AG09319 (cell line): ENCODE results near the gene ACSL3.
"Not testable (repeated sequence)": the region's sequence is repeated elsewhere in the genome, so short reads cannot be mapped to it uniquely, and the experiment has no call there.

ENCODE experiments used
- DNase-seq: peaks from one replicate; pipeline ENCODE4 v3.0.0-alpha.2; 2010; ENCODE audit warnings: low read depth; ENCODE audit errors: extremely low read depth
- TF ChIP-seq, protein P1 (sequence below): IDR thresholded peaks from 2 replicates; pipeline ENCODE4 v1.5.1; 2011; ENCODE audit warnings: low read depth, mild to moderate bottlenecking, inconsistent platforms, low read length, moderate library complexity

ACSL3 gene

DNA sequence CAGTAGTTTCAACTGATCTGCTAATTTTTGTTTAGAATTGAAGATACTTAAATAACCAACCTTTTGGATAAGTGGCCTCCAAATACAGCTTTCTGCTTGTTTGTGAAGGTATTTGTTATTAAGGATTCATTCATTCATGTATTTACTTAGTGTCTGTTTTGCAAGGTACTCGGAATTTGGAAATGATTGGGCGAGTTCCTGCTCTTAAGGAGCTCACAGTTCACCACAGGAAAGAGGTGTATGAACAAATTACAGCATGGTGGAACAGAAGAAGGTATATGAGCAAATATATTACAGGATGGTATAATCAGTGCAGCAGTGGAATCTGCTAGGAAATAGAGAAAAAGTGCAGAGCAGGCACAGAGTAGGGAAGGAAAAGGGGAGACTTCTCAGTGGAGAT, 4.5 kb downstream of the ACSL3 start:
- TF ChIP-seq, protein P1, sequence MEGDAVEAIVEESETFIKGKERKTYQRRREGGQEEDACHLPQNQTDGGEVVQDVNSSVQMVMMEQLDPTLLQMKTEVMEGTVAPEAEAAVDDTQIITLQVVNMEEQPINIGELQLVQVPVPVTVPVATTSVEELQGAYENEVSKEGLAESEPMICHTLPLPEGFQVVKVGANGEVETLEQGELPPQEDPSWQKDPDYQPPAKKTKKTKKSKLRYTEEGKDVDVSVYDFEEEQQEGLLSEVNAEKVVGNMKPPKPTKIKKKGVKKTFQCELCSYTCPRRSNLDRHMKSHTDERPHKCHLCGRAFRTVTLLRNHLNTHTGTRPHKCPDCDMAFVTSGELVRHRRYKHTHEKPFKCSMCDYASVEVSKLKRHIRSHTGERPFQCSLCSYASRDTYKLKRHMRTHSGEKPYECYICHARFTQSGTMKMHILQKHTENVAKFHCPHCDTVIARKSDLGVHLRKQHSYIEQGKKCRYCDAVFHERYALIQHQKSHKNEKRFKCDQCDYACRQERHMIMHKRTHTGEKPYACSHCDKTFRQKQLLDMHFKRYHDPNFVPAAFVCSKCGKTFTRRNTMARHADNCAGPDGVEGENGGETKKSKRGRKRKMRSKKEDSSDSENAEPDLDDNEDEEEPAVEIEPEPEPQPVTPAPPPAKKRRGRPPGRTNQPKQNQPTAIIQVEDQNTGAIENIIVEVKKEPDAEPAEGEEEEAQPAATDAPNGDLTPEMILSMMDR: no peak
- no peak for DNase-seq

DNA sequence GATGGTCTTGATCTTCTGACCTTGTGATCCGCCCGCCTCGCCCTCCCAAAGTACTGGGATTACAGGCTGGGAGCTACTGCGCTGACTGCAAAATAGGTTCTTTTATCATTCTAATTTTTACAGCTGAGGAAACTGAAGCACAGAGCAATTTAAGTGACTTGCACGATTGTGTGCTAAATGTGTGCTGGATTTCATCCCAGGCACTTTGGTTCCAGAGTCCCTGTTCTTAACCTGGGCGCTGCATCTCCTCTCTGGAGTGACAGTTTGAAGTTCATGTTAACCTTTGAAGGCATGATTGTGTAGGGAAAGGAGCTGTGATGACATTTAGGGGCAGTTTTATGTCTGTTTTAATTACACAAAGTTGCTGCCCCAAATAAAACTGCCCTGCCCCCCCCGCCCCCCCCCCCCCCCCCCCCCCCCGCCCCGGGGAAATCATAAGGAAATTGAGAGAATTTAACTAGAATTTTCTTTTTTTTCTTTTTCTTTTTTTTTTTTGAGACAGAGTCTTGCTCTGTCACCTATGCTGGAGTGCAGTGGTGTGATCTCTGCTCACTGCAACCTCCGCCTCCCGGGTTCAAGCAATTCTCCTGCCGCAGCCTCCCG, 5.6 kb downstream of the ACSL3 start:
- TF ChIP-seq, protein P1: no peak
- no peak for DNase-seq

DNA sequence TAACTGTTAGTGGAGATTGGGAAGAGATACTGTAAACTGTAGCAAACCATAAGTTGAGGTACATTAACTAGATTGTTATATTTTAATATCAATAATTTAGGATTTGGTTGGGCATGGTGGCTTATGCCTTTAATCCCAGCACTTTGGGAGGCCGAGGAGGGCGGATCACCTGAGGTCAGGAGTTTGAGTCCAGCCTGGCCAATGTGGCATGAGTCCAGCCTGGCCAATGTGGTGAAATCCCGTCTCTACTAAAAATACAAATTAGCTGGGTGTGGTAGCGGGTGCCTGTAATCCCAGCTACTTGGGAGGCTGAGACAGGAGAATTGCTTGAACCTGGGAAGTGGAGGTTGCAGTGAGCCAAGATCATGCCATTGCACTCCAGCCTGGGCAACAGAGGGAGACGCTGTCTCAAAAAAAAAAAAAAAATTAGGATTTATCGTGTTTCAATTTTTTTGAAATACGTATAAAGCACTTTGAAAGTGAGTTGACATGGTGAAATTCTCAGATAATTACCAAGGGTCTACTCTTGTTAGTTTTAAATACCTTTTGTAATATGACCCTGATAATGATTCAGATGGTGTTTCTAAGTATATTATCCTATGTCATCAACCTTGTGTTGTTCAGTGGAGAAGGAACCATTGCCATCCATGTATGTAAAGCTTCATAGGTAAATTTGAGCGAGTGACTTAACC, 7.9 kb downstream of the ACSL3 start:
- not testable (repeated sequence) for DNase-seq

DNA sequence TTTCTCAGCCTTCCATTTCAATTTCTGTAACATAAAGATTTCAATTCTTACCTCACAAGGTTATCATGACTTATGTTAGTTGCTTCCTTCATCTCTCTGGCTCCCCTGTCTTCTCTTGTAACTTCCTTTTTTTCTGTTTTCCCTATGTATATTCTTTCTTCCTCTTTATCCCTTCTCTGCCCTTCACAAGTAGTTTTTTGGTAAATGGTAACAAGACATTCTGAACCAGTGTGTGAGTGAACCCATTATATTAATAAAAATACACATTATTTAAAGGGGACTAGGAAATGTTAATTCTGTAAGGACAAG, 8.4 kb downstream of the ACSL3 start:
- TF ChIP-seq, protein P1: no peak

DNA sequence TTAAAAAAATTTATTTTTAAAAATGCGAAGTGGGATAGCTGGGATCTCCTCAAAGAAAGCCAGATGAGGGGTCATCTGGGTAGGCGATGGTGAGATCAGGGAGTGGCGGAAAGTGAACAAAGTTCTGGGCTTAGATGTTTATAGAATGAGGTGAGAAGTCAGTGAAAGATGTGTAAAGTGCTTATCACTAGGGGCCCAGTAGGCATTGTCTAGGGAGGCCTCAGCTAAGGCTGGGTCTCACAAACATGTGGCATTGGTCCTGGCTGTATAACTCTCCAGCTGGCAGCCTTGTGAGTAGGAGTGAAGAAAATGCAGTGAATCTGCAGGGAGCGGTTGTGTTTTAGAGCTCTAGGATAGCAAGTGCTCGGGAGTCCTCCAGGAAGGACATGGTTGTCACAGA, 10.5 kb downstream of the ACSL3 start:
- no peak for DNase-seq
- TF ChIP-seq, protein P1: no peak

More for the DNA sequence above, 8.4 kb downstream of the ACSL3 start:
- DNase-seq: no peak

DNA sequence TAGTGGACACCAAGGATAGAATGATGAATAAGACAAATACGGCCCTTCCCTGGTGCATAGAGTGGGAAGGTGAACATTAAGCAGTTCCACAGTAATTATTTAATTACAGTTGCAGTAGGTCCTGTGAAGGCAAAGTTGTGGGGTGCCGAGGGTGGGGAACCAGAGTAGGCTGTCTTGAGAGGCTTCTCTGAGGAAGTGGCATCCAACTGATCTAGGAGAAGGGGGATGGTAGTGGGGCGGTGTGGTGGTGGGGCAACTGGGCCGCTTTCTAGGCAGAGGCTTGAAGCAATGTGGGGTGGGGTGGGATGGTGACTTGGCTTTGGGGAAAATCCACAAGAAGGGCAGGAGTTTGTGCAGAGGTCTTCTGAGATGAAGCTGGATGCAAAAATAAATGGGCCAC, 11.7 kb downstream of the ACSL3 start:
- no peak for DNase-seq
- TF ChIP-seq, protein P1: no peak

DNA sequence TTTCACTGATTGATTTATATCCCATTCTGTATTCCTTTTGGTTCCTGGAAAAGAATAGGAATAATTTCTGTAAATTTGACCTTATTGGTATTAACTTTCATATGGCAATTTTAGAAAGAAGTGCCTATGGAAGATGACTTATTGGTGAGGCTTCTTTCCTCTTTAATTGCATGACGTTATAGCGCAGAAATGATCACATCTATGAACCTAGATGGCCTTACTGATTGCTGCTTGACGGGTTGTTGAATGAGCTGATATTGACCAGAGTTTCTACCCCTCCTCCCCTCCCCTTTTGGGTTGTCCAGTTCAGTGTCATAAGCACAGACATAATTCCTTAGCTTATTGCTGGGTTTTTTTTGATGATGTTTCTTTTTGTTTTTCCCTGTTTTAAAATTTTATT, 14.6 kb downstream of the ACSL3 start:
- TF ChIP-seq, protein P1: no peak
- DNase-seq: no peak

DNA sequence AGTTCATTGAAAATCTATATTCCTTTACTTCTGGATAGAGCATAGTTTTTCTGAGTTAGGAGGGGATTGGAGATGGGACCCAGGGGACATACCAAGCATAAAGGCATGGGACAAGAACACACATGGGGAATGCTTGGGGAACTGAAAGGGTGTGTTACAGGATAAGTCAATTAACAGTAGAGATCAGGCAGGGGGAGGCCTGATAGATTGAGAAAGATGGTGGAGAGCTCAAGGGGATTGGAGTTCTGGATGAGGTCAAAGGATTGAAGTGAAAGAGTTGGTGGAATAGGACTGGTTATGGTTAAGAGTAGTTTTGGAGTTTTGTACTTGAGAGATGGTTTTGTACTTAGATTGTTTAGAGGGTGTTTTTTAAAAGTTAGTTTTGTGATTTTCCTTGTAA, 16.1 kb downstream of the ACSL3 start:
- no peak for DNase-seq
- TF ChIP-seq, protein P1: no peak
